ENCODE data around the gene NLK. TPM values are rescaled to one million over a fixed set of nuclear protein-coding genes. Genes with fewer than 3 reads are reported as not detected.
A peak's percentile ranks its signal among the peaks of the same experiment; 100 is the strongest.
"Not testable (repeated sequence)": the region's sequence is repeated elsewhere in the genome, so short reads cannot be mapped to it uniquely, and the experiment has no call there.

NLK gene
- total RNA-seq, 1 donor from 2014 or later = 13.3 TPM

DNA sequence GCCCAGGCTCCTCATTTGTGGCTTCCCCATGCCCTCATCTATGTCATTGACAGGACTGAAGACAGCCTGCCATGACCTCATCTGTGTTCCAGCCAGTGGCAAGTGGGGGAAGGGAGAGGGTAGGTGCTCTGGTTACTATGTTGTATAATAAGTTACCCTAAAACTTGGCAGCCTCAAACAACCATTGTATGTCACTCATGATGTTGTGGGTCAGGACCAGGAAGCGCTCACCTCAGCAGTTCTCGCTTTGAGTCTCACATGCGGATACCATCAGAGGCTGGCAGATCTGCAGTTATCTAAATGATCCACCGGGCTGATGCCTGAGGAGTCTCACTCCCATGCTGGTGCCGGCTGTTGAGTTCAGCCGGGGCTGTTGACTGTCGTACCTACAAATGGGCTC is 187.5 kb downstream of the NLK start:
- H3K27me3 ChIP-seq = no peaks in the 10 kb centered on the region

DNA sequence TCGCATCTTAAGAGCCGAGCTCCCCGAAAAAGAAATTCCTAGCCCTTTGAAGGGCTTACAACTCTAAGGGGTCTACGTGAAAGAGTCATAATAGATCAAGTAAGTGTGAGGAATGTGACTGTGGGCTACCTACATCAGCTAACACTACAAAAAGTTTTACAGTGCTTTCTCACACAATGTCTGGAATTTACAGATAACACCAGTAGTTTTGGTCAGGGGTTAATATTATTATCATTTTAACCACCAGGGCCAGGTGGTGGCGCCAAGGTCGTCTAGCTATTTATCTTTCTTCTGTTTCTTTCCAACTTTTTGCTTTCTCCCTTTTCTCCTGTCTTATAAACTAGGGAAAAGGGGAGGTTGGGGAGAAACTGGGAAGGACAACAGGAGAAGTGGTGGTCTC is 188.1 kb downstream of the NLK start:
- DNase-seq (ENCODE audit: extremely low spot score in 2 of 2); intact Hi-C loops (cut with DNase I); H3K27me3 ChIP-seq: not testable (repeated sequence)

More for the DNA sequence above, 187.5 kb downstream of the NLK start:
- H3K4me1 ChIP-seq = peaks cover 24% of the 10 kb centered on the region
- TF ChIP-seq, protein P1, sequence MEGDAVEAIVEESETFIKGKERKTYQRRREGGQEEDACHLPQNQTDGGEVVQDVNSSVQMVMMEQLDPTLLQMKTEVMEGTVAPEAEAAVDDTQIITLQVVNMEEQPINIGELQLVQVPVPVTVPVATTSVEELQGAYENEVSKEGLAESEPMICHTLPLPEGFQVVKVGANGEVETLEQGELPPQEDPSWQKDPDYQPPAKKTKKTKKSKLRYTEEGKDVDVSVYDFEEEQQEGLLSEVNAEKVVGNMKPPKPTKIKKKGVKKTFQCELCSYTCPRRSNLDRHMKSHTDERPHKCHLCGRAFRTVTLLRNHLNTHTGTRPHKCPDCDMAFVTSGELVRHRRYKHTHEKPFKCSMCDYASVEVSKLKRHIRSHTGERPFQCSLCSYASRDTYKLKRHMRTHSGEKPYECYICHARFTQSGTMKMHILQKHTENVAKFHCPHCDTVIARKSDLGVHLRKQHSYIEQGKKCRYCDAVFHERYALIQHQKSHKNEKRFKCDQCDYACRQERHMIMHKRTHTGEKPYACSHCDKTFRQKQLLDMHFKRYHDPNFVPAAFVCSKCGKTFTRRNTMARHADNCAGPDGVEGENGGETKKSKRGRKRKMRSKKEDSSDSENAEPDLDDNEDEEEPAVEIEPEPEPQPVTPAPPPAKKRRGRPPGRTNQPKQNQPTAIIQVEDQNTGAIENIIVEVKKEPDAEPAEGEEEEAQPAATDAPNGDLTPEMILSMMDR (IDR thresholded peaks at IDR 0.05) = no peak
- intact Hi-C loops (cut with DNase I) = no loop called here
- H3K27ac ChIP-seq = no peak overlapping the region
- no peak overlapping the region for H3K4me3 ChIP-seq
- no peaks in the 10 kb centered on the region for H3K9me3 ChIP-seq
- DNase-seq (ENCODE audit: extremely low spot score in 2 of 2) = no peak
- H3K36me3 ChIP-seq = no peaks in the 10 kb centered on the region

GRCh38 chr17:28231624-28232023 is 189.1 kb downstream of the NLK start:
- H3K27me3 ChIP-seq; H3K9me3 ChIP-seq; intact Hi-C loops (cut with DNase I); H3K4me3 ChIP-seq; H3K36me3 ChIP-seq; DNase-seq (ENCODE audit: extremely low spot score in 2 of 2); H3K27ac ChIP-seq: not testable (repeated sequence)
- peaks cover 24% of the 10 kb centered on the region for H3K4me1 ChIP-seq

More for the DNA sequence above, 188.1 kb downstream of the NLK start:
- not testable (repeated sequence) for H3K4me3 ChIP-seq, H3K9me3 ChIP-seq, H3K27ac ChIP-seq, H3K36me3 ChIP-seq
- H3K4me1 ChIP-seq = peaks cover 24% of the 10 kb centered on the region

GRCh38 chr17:28232966-28233870 is 190.7 kb downstream of the NLK start:
- intact Hi-C loops (cut with DNase I); H3K36me3 ChIP-seq; H3K9me3 ChIP-seq; DNase-seq (ENCODE audit: extremely low spot score in 2 of 2); H3K27me3 ChIP-seq: not testable (repeated sequence)
- Histone ChIP-seq H3K27ac (peak overlapping the region; percentile 59), H3K4me1 (peaks cover 11% of the 10 kb centered on the region), H3K4me3 (peak overlapping the region in 1 of 2 donors; percentile 24)
- TF ChIP-seq, protein P1 (IDR thresholded peaks at IDR 0.05) = peak in 1 of 3 experiments; percentile 9

- Histone ChIP-seq H3K4me3 (peak overlapping the region in 1 of 2 donors; percentile 24), H3K27ac (peak overlapping the region; percentile 59)
- H3K36me3 ChIP-seq; intact Hi-C loops (cut with DNase I); H3K27me3 ChIP-seq; H3K9me3 ChIP-seq; H3K4me1 ChIP-seq; DNase-seq (ENCODE audit: extremely low spot score in 2 of 2): not testable (repeated sequence)
- TF ChIP-seq POLR2AphosphoS5 (IDR thresholded peaks at IDR 0.05; ENCODE audit: insufficient read depth in 1 of 2, low read depth in 1 of 2) = peak in 1 of 2 donors; percentile 22
Observed at GRCh38 chr17:28233872-28234856, 191.7 kb downstream of the NLK start.

- DNase-seq (ENCODE audit: extremely low spot score in 2 of 2); H3K27me3 ChIP-seq; intact Hi-C loops (cut with DNase I); H3K9me3 ChIP-seq; H3K4me1 ChIP-seq; H3K27ac ChIP-seq; H3K36me3 ChIP-seq; H3K4me3 ChIP-seq: not testable (repeated sequence)
Observed at GRCh38 chr17:28235066-28235700, 192.7 kb downstream of the NLK start.

- H3K36me3 ChIP-seq; H3K4me1 ChIP-seq; H3K27ac ChIP-seq; H3K27me3 ChIP-seq; H3K4me3 ChIP-seq; intact Hi-C loops (cut with DNase I); DNase-seq (ENCODE audit: extremely low spot score in 2 of 2); H3K9me3 ChIP-seq: not testable (repeated sequence)
Observed at GRCh38 chr17:28236033-28236653, 193.7 kb downstream of the NLK start.

GRCh38 chr17:28238547-28239270 is 196.2 kb downstream of the NLK start:
- H3K27me3 ChIP-seq; H3K4me3 ChIP-seq; H3K4me1 ChIP-seq; intact Hi-C loops (cut with DNase I); H3K36me3 ChIP-seq; H3K9me3 ChIP-seq; H3K27ac ChIP-seq; DNase-seq (ENCODE audit: extremely low spot score in 2 of 2): not testable (repeated sequence)
